ENCODE data around the gene COG3. TPM values are rescaled to one million over a fixed set of nuclear protein-coding genes. Genes with fewer than 3 reads are reported as not detected.
A peak's percentile ranks its signal among the peaks of the same experiment; 100 is the strongest.

Gene COG3
- total RNA-seq, 3 donors from 2014 or later: 37.0 to 51.3 (median 47.2) TPM

- Histone ChIP-seq H3K4me3 (no peak overlapping the region), H3K9me3 (no peaks in the 10 kb centered on the region), H3K36me3 (ENCODE audit: low read depth) (no peaks in the 10 kb centered on the region), H3K4me1 (ENCODE audit: low read depth) (no peaks in the 10 kb centered on the region)
- DNase-seq (no peak), ATAC-seq (no peak)
- intact Hi-C loops (cut with DNase I, micrococcal nuclease): no loop called here
- TF ChIP-seq, protein P1, sequence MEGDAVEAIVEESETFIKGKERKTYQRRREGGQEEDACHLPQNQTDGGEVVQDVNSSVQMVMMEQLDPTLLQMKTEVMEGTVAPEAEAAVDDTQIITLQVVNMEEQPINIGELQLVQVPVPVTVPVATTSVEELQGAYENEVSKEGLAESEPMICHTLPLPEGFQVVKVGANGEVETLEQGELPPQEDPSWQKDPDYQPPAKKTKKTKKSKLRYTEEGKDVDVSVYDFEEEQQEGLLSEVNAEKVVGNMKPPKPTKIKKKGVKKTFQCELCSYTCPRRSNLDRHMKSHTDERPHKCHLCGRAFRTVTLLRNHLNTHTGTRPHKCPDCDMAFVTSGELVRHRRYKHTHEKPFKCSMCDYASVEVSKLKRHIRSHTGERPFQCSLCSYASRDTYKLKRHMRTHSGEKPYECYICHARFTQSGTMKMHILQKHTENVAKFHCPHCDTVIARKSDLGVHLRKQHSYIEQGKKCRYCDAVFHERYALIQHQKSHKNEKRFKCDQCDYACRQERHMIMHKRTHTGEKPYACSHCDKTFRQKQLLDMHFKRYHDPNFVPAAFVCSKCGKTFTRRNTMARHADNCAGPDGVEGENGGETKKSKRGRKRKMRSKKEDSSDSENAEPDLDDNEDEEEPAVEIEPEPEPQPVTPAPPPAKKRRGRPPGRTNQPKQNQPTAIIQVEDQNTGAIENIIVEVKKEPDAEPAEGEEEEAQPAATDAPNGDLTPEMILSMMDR (IDR thresholded peaks at IDR 0.05): no peak
Measured at GRCh38 chr13:45548281-45548680, 83.5 kb downstream of the COG3 start.

GRCh38 chr13:45554604-45555109 is 89.9 kb downstream of the COG3 start:
- Histone ChIP-seq H3K36me3 (ENCODE audit: low read depth) (no peaks in the 10 kb centered on the region), H3K4me1 (ENCODE audit: low read depth) (no peaks in the 10 kb centered on the region), H3K9me3 (no peaks in the 10 kb centered on the region), H3K4me3 (no peak overlapping the region)
- TF ChIP-seq, protein P1 (IDR thresholded peaks at IDR 0.05): no peak
- ATAC-seq (peak; percentile 19), DNase-seq (no peak)
- intact Hi-C loops (cut with DNase I, micrococcal nuclease): no loop called here

GRCh38 chr13:45564133-45564776 is 99.5 kb downstream of the COG3 start:
- Histone ChIP-seq H3K4me3 (no peak overlapping the region), H3K9me3 (no peaks in the 10 kb centered on the region), H3K4me1 (ENCODE audit: low read depth) (no peaks in the 10 kb centered on the region), H3K36me3 (ENCODE audit: low read depth) (no peaks in the 10 kb centered on the region)
- TF ChIP-seq, protein P1 (IDR thresholded peaks at IDR 0.05): no peak
- ATAC-seq: no peak
- intact Hi-C loops (cut with DNase I, micrococcal nuclease): no loop called here
- DNase-seq: no peak

- ATAC-seq (no peak), DNase-seq (no peak)
- TF ChIP-seq, protein P1 (IDR thresholded peaks at IDR 0.05): no peak
- no peaks in the 10 kb centered on the region for H3K36me3 ChIP-seq (ENCODE audit: low read depth)
- H3K4me3 ChIP-seq: no peak overlapping the region
- H3K9me3 ChIP-seq: no peaks in the 10 kb centered on the region
- intact Hi-C loops (cut with DNase I, micrococcal nuclease): no loop called here
- no peaks in the 10 kb centered on the region for H3K4me1 ChIP-seq (ENCODE audit: low read depth)
Measured at GRCh38 chr13:45565331-45565730, 100.6 kb downstream of the COG3 start.

GRCh38 chr13:45575146-45575829 is 110.5 kb downstream of the COG3 start:
- Histone ChIP-seq H3K9me3 (no peaks in the 10 kb centered on the region), H3K36me3 (ENCODE audit: low read depth) (no peaks in the 10 kb centered on the region), H3K4me3 (no peak overlapping the region), H3K4me1 (ENCODE audit: low read depth) (no peaks in the 10 kb centered on the region)
- TF ChIP-seq, protein P1 (IDR thresholded peaks at IDR 0.05): no peak
- no peak for DNase-seq
- intact Hi-C loops (cut with DNase I, micrococcal nuclease): no loop called here
- ATAC-seq: no peak

Data from mucosa of descending colon (tissue), 3 donors.